ENCODE data around the gene ATG10.
A peak's percentile ranks its signal among the peaks of the same experiment; 100 is the strongest.

- TF ChIP-seq POLR2A (IDR thresholded peaks at IDR 0.05) (no peak), CTCF (IDR thresholded peaks at IDR 0.05) (peak in 1 of 2 donors; percentile 35), EP300 (IDR thresholded peaks at IDR 0.05) (no peak), POLR2AphosphoS5 (IDR thresholded peaks at IDR 0.05) (no peak)
Measured at GRCh38 chr5:82174128-82174918, 202.5 kb downstream of the ATG10 start.

Data from suprapubic skin (tissue), 4 donors.